ENCODE results near the gene LSM11. TPM values are rescaled to one million over a fixed set of nuclear protein-coding genes. Genes with fewer than 3 reads are reported as not detected.

The LSM11 gene
- total RNA-seq, 4 donors from 2014 or later = 2.8 to 14.3 (median 8.7) TPM

DNA sequence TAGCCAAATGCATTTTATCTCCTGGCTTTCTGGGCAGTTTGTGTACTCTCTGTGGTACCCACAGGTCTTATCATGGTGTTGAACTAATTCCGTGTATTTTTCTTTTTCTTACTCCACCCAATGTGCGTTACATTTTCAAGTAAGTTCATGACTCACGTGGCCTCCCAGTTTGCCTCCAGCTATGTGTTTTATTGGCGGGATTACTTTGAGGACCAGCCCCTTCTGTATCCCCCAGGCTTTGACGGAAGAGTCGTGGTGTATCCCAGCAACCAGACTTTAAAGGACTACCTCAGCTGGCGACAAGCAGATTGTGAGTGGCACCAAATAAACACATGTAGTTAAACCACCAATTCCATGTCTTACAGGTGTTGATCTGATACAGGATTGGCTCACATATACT lies 9.1 kb upstream of the LSM11 start:
- TF ChIP-seq, protein P1, sequence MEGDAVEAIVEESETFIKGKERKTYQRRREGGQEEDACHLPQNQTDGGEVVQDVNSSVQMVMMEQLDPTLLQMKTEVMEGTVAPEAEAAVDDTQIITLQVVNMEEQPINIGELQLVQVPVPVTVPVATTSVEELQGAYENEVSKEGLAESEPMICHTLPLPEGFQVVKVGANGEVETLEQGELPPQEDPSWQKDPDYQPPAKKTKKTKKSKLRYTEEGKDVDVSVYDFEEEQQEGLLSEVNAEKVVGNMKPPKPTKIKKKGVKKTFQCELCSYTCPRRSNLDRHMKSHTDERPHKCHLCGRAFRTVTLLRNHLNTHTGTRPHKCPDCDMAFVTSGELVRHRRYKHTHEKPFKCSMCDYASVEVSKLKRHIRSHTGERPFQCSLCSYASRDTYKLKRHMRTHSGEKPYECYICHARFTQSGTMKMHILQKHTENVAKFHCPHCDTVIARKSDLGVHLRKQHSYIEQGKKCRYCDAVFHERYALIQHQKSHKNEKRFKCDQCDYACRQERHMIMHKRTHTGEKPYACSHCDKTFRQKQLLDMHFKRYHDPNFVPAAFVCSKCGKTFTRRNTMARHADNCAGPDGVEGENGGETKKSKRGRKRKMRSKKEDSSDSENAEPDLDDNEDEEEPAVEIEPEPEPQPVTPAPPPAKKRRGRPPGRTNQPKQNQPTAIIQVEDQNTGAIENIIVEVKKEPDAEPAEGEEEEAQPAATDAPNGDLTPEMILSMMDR (IDR thresholded peaks at IDR 0.05) = no peak
- TF ChIP-seq POLR2A (IDR thresholded peaks at IDR 0.05) = no peak
- DNase-seq = no peak
- Histone ChIP-seq H3K4me1 (no peaks in the 10 kb centered on the region), H3K27me3 (no peaks in the 10 kb centered on the region), H3K36me3 (no peaks in the 10 kb centered on the region), H3K9me3 (no peaks in the 10 kb centered on the region), H3K4me3 (no peak overlapping the region), H3K27ac (no peak overlapping the region)
- intact Hi-C loops (cut with DNase I; ENCODE audit: low total_unique reads) = loop anchor here (10.0 kb wide), 1 partner anchor 400 kb away; no protein-coding TSS in a partner anchor

DNA sequence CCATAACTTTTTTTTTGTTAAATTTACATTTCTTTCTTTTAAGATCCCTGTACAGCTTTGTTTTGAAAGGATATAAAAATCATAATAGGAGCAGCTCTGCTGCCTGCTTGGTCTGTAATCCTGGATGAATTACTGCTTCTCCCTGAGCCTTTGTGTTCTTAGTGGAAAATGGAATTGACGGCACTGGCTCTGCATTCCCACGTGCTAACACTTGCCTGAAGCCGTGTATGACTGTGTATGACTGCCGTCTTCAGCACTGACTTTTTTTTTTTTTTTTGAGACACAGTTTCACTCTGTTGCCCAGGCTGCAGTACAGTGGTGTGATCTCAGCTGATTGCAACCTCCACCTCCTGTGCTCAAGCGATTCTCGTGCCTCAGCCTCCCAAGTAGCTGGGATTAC lies 7.5 kb upstream of the LSM11 start:
- H3K27me3 ChIP-seq = no peaks in the 10 kb centered on the region
- no peak for DNase-seq
- no peaks in the 10 kb centered on the region for H3K9me3 ChIP-seq
- TF ChIP-seq, protein P1 (IDR thresholded peaks at IDR 0.05) = no peak
- TF ChIP-seq POLR2A (IDR thresholded peaks at IDR 0.05) = no peak
- intact Hi-C loops (cut with DNase I; ENCODE audit: low total_unique reads) = loop anchor here (10.0 kb wide), 1 partner anchor 401 kb away; no protein-coding TSS in a partner anchor
- no peak overlapping the region for H3K27ac ChIP-seq
- H3K4me3 ChIP-seq = no peak overlapping the region
- H3K4me1 ChIP-seq = no peaks in the 10 kb centered on the region
- H3K36me3 ChIP-seq = no peaks in the 10 kb centered on the region

DNA sequence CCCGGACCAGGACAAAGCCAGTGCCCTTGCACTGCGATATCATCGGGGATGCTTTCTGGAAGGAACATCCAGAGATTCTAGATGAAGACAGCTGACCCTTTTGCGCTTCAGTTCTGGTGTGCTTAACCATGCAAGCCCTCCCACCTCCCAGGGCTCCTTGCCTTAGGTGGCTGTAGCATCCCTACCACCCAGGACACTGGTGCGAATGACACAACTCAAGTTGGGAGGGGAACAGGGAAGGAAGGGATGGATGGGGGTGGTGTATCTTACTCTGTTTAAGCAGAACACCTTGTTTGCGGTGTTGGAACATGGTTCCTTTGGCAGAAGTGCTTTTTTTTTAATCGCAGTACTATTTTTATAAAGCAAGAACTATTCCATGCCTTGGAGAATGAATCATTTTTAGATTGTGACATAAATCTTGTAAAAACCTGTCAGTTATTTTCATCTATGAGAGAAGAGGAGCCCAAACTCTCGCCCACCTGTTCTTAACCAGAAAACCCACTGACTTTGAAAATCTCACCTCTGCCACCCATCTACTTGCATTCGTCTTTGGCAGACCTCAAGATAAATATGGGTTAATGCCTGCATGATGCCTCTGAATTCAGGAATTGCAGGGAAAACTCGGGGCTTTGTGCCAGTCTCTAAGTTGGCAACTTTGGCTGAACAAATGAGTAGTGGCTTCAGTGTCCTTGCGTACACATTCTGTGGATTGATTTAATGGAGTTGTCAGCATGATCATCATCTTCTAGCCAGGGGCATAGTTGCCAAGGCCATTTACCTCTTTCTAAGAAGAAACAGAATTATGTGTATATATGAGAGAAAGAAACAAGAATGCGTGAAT lies 3.9 kb upstream of the LSM11 start:
- TF ChIP-seq, protein P1 (IDR thresholded peaks at IDR 0.05) = no peak
- no peak for TF ChIP-seq POLR2A (IDR thresholded peaks at IDR 0.05)
- Histone ChIP-seq H3K9me3 (no peaks in the 10 kb centered on the region), H3K27ac (no peak overlapping the region), H3K27me3 (no peaks in the 10 kb centered on the region), H3K36me3 (no peaks in the 10 kb centered on the region), H3K4me3 (no peak overlapping the region), H3K4me1 (no peaks in the 10 kb centered on the region)
- no peak for DNase-seq
- intact Hi-C loops (cut with DNase I; ENCODE audit: low total_unique reads) = loop anchor here (10.0 kb wide), 1 partner anchor 405 kb away; no protein-coding TSS in a partner anchor

DNA sequence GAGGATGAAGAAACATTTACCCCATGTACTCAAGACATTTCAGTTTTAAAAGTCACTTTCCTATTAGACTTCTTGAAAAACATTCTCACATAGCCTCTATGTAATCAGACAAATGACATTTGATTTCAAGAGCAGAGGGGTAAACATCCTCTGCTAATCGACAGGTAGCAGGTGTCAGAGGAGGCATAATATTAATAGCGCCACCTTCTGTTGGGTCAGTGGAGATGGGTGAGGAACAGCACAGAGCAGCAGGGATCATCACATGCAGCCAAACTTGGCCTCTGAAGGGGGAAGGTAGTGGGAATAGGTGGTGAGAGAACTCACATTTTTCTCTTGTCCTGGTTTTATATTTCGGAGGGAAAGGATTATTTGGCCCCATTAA lies 3.3 kb upstream of the LSM11 start:
- Histone ChIP-seq H3K27ac (no peak overlapping the region), H3K36me3 (no peaks in the 10 kb centered on the region), H3K4me3 (no peak overlapping the region), H3K9me3 (no peaks in the 10 kb centered on the region), H3K4me1 (no peaks in the 10 kb centered on the region), H3K27me3 (no peaks in the 10 kb centered on the region)
- no peak for DNase-seq
- TF ChIP-seq, protein P1 (IDR thresholded peaks at IDR 0.05) = no peak
- no peak for TF ChIP-seq POLR2A (IDR thresholded peaks at IDR 0.05)
- intact Hi-C loops (cut with DNase I; ENCODE audit: low total_unique reads) = no loop called here

DNA sequence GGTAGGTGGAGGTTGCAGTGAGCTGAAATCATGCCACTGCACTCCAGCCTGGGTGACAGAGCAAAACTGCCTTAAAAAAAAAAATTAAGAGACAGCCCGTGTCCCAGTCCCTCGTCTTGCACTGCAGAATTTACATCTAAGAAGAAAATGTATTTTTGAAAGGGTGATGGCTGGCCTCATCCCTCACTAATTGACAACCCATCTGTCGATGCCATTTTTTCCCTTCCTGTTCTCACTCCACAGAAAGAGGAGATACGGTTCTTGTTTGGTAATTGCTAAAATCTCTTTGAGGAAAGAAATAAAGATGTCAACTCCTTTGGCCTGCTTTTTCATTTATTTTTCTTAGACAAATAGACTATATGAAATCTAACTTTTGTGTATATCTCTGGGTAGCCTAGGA lies 2.4 kb upstream of the LSM11 start:
- intact Hi-C loops (cut with DNase I; ENCODE audit: low total_unique reads) = no loop called here
- no peak overlapping the region for H3K4me3 ChIP-seq
- no peaks in the 10 kb centered on the region for H3K36me3 ChIP-seq
- H3K4me1 ChIP-seq = no peaks in the 10 kb centered on the region
- no peaks in the 10 kb centered on the region for H3K9me3 ChIP-seq
- H3K27ac ChIP-seq = no peak overlapping the region
- no peak for DNase-seq
- TF ChIP-seq POLR2A (IDR thresholded peaks at IDR 0.05) = no peak
- TF ChIP-seq, protein P1 (IDR thresholded peaks at IDR 0.05) = no peak
- no peaks in the 10 kb centered on the region for H3K27me3 ChIP-seq
